Measurements from ENCODE around the gene GPR17.

DNA sequence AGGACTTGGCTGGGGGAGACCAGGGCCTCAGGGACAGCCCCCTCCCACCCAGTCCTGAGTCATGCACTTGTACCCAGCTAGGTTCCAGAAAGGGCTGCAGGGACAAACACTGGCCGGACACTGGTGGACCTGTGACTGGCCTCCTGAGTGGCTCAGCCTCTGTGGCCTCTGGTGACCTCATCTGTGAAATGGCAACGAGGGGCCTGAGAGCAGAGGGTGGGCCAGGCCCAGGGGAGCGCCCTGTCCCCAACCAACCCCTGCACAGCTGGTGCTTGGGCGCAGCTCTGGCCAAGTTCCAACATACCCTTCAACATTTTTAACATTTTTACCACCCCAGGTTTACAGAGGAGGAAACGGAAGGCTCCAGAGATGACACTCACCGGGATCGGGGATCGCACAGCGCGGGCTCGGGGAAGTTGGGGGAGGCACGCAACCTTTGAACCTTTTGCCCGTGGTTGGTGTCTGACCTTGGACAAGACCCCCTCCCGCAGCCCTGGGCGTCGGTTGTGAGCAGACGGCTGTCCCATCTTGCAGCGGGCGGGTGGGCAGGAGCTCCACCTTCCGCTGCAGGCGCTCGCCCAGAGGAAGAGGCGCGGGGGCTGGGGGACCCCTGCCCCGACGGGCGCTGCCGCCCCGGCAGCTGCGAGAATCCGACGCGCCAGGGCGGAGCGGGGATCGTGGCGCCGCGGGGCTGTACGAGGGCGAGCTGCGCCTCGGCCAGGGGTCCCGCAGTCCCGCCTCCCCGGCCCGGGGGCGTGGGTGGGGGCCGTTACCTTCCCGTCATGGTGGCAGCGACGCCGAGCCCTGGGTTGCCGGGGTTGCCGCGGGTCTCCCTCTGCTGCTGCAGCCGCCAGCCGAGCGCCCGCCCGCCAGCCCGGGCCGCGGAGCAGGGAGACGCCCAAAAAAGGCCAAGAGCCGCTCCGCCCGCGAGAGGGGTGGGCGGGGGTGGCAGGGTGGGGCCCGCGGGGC is 28.6 kb downstream of the GPR17 start:
- TF ChIP-seq EZH2 (IDR thresholded peaks at IDR 0.05; ENCODE audit: low read length) = peak; percentile 91
- TF ChIP-seq, protein P1, sequence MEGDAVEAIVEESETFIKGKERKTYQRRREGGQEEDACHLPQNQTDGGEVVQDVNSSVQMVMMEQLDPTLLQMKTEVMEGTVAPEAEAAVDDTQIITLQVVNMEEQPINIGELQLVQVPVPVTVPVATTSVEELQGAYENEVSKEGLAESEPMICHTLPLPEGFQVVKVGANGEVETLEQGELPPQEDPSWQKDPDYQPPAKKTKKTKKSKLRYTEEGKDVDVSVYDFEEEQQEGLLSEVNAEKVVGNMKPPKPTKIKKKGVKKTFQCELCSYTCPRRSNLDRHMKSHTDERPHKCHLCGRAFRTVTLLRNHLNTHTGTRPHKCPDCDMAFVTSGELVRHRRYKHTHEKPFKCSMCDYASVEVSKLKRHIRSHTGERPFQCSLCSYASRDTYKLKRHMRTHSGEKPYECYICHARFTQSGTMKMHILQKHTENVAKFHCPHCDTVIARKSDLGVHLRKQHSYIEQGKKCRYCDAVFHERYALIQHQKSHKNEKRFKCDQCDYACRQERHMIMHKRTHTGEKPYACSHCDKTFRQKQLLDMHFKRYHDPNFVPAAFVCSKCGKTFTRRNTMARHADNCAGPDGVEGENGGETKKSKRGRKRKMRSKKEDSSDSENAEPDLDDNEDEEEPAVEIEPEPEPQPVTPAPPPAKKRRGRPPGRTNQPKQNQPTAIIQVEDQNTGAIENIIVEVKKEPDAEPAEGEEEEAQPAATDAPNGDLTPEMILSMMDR (optimal IDR thresholded peaks at IDR 0.05 in 1 of 3, IDR thresholded peaks at IDR 0.05 in 1 of 3, conservative IDR thresholded peaks at IDR 0.05 in 1 of 3; ENCODE audit: extremely low read depth in 1 of 3, insufficient read depth in 2 of 3, low read length in 3 of 3) = no peak

Measured in keratinocyte (primary cell).